ENCODE data around the gene COX17. TPM values are rescaled to one million over a fixed set of nuclear protein-coding genes. Genes with fewer than 3 reads are reported as not detected.

Gene COX17
- total and polyA plus RNA-seq, 9 of the 15 experiments (the other 6 are each of a cell fraction or from before 2014, with no cell fraction given), result 29.1 to 167 (median 60.6) TPM

- TF ChIP-seq DMBX1 (CRISPR knock-in tag; IDR thresholded peaks at IDR 0.05; ENCODE audit: borderline replicate concordance) (peak; percentile 70; the same call in 1 of the 2 replicates), BCL6 (CRISPR knock-in tag; IDR thresholded peaks at IDR 0.05) (no peak), NFRKB (IDR thresholded peaks at IDR 0.05; ENCODE audit: low read depth) (peak; percentile 59; the same call in 1 of the 2 replicates), HMBOX1 (IDR thresholded peaks at IDR 0.05) (peak; percentile 83), FOXA1 (IDR thresholded peaks at IDR 0.05; ENCODE audit: borderline replicate concordance) (no peak), FOSL1 (tag; conservative IDR thresholded peaks at IDR 0.05) (peak; percentile 96), RNF2 (IDR thresholded peaks at IDR 0.05) (peak; percentile 64; the same call in 1 of the 2 replicates), NR2C2 (CRISPR knock-in tag; IDR thresholded peaks at IDR 0.05) (no peak), NR2C2 (tag; IDR thresholded peaks at IDR 0.05) (no peak; the same call in 1 of the 2 replicates), CCNT2 (IDR thresholded peaks at IDR 0.05; ENCODE audit: borderline replicate concordance, extremely low read depth, insufficient read length, low read depth, low read length) (peak; percentile 13), JUN (IDR thresholded peaks at IDR 0.05; ENCODE audit: borderline replicate concordance, low read depth, low read length) (peak; percentile 59), JUN (CRISPR knock-in tag; IDR thresholded peaks at IDR 0.05; ENCODE audit: borderline replicate concordance) (no peak), CXXC5 (CRISPR knock-in tag; IDR thresholded peaks at IDR 0.05) (0 out of 2 replicates have a peak, but pooled peaks have one; percentile 7), JUND (IDR thresholded peaks at IDR 0.05; ENCODE audit: borderline replicate concordance, low read depth, low read length) (peak; percentile 78), JUND (tag; IDR thresholded peaks at IDR 0.05; ENCODE audit: borderline replicate concordance, low read depth, low read length) (peak; percentile 86; the same call in 2 of the 3 replicates), RCOR1 (IDR thresholded peaks at IDR 0.05; ENCODE audit: borderline replicate concordance in 1 of 2, low read depth in 2 of 2, low read length in 2 of 2) (peak in 1 of 2 experiments; percentile 37; a peak in 2 of 4 replicates), HDAC8 (tag; IDR thresholded peaks at IDR 0.05) (peak; percentile 36; the same call in 1 of the 2 replicates), ZNF644 (tag; IDR thresholded peaks at IDR 0.05; ENCODE audit: low read depth) (peak; percentile 84), KLF6 (CRISPR knock-in tag; IDR thresholded peaks at IDR 0.05; ENCODE audit: borderline replicate concordance) (0 out of 2 replicates have a peak, but pooled peaks have one; percentile 34), TCF3 (CRISPR knock-in tag; IDR thresholded peaks at IDR 0.05) (peak; percentile 39; the same call in 1 of the 2 replicates), MLLT1 (IDR thresholded peaks at IDR 0.05) (no peak), ETV1 (tag; conservative IDR thresholded peaks at IDR 0.05; ENCODE audit: low read depth) (peak; percentile 57), MAFK (IDR thresholded peaks at IDR 0.05; ENCODE audit: low read length) (peak; percentile 20; the same call in 1 of the 2 replicates), SOX6 (IDR thresholded peaks at IDR 0.05) (0 out of 2 replicates have a peak, but pooled peaks have one; percentile 12)
- TF ChIP-seq, protein P1, sequence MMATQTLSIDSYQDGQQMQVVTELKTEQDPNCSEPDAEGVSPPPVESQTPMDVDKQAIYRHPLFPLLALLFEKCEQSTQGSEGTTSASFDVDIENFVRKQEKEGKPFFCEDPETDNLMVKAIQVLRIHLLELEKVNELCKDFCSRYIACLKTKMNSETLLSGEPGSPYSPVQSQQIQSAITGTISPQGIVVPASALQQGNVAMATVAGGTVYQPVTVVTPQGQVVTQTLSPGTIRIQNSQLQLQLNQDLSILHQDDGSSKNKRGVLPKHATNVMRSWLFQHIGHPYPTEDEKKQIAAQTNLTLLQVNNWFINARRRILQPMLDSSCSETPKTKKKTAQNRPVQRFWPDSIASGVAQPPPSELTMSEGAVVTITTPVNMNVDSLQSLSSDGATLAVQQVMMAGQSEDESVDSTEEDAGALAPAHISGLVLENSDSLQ (IDR thresholded peaks at IDR 0.05), result peak; percentile 82
Measured at GRCh38 chr3:119637679-119638477, 39.3 kb downstream of the COX17 start (continued).
